HG03159 (cell line): ENCODE measurements around the gene CFAP90.

Experiments used
- ATAC-seq: cut with Tn5 transposase; IDR thresholded peaks from one replicate; pipeline ENCODE4 v1.9.1; 2021; ENCODE audit warnings: mild to moderate bottlenecking, moderate library complexity; ENCODE audit not compliant: unreplicated experiment

CFAP90 gene

DNA sequence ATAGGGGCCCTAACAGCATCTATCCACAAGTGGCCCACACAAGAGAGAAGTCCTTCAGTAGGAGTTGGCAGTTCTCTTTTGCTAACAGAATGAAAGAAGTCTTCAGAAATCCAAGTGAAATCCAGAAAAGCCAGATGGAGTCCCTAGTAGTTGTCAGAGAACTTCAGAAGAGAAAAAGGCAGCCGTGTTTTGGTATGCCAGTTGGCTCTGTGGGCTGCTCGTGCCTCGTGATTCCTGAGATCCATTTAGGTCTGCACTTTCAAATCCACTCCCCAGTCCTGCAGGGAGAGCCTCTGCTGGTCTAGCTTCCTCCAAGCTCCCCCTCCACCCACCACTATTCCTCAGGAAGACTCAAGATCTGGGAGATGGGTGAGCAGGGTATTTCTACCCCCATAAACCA, 69.0 kb downstream of the CFAP90 start:
- ATAC-seq, result no peak
